A673 (cell line): ENCODE data around the gene BACE2.

Experiments used
- CTCF ChIP-seq: fragments of 300-800, 200-600 bp; sonication (generic); conservative IDR thresholded peaks from 2 replicates; pipeline ENCODE4 v1.5.1; 2017; ENCODE audit warnings: low read depth, mild to moderate bottlenecking, antibody characterized with exemption, low read length, moderate library complexity, mixed read lengths
- EZH2 ChIP-seq: fragments of 200-600 bp; sonication (generic); IDR thresholded peaks from 2 replicates; pipeline ENCODE4 v1.6.1; 2017; ENCODE audit warnings: borderline replicate concordance, low read depth, mild to moderate bottlenecking, mixed read lengths, antibody characterized with exemption, low read length; ENCODE audit not compliant: poor library complexity, severe bottlenecking

- no peak for TF ChIP-seq CTCF
- TF ChIP-seq EZH2: no peak
These were observed 66.6 kb downstream of the BACE2 start for GRCh38 chr21:41234569-41234968.
